ENCODE results near the gene NOTO.
A peak's percentile ranks its signal among the peaks of the same experiment; 100 is the strongest.

The NOTO gene

DNA sequence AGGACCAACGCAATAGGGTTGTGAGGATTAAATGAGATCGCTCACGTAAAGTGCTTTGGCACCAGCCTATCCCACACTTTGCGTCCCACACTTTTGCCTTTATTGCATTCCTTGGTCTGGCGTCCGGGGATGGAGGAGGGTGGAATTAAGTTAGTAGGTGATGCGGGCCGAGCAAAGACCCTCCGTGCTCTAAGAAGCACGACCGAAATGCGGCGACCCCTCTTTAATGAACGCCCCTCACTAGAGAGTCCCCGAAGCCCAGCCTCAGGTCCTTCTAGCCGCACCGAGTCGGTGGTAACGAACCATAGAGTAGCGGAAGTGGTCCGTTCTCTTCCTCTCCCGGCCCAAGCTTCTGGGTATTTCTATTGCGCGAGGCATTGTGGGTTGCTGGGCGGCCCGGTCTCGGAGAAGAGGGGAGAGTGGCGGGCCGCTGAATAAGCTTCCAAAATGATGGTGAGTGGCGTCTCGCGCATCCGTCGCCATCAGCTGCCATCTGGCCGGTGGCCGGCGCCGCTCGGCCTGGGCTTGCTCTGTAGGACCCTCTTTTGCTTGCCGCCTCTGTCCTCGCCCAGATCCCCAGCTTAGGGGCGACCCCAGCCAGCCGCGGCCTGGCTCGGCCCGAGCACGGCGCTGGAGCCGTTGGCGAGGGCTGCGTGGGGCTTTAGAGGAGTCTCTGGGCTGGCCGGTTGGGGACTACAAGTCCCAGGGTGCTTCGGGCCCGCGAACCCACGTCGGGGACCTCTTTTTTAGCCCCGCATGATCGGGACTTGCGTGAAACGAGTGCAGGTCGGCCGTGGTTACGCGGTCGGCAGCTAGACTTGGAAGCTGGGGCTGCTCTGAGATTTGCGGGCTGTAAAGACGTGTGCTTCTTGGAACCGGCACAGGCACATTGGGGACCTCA, 31.8 kb downstream of the NOTO start, which contains the start of gene CCT7:
CCT7 (plus strand) TSS at position 377 of the 901 bp plus-strand sequence; CDS start at position 448, 71 bp downstream.
- peak; percentile 70 for DNase-seq (ENCODE audit: low read depth)

DNA sequence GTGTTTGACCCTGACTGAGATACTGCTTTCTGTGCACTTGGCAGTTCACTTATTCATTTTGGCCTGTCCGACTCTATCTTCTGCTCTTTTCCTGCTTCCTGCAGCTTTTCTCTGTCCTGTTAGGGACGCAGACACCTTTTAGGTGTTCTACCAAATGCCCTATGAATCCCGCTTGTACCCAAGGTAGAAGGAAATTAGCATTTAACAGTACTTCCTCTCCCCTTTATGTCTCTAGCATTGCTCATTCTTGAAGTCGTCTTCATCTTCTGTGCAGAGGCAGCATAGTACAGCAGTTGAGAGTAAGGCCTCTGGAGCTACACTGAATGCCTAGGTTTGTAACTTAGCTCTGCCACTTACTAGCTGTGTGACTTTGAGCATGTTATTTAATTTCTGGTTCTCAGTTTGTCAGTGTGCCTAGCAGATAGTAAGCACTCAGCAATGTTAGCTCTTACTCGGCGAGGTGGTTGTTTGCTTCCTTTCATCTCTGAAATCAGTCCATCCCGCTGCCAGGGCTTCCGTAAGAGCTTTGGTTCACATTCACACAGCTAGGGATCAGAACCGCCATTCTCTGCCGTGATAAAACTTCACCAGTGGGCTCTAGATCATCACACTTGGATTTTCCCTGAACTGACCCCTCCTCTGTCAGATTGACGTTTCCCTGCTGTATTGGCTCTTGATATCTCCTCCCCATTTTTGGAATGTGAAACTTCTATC, 33.1 kb downstream of the NOTO start:
- no peak for DNase-seq (ENCODE audit: low read depth)

DNA sequence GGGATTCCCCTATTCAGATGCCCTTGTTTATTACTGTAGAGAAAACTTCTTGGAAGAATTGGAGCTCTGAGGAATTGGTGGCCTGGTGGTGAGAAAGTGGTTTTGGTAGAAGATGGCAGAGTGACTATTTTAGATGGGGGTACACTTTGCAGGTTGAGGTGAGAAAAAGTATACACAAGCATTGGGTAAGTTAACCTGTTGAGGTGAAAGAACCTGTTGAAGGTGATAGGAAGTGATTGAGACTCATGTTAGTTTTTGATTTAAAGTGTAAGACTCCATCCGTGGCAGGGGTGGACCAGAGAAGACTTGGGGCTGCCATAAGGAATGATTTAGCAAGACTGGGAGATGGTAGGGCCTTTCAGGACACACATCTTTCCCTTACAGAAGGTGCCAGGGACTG, 34.8 kb downstream of the NOTO start:
- no peak for DNase-seq (ENCODE audit: low read depth)

DNA sequence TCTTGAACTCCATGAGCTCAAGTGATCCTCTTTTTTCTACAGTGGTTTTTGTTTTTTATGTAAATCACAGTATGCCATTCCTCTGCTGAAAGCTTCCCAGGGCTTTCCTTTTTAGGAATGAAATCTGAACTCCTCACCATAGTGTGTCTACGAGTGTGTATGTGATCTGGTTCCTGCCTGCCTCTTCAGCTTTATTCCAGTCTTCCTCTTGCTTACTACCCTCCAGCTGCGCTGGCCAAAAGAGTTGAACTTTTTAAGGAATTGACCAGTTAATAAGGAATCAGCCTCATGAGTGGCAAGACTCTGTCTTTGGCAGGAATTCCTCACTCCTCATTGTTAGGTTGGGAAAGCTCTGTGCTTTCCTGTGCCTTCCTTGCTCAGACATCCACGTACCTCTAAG, 35.8 kb downstream of the NOTO start:
- DNase-seq (ENCODE audit: low read depth): no peak

DNA sequence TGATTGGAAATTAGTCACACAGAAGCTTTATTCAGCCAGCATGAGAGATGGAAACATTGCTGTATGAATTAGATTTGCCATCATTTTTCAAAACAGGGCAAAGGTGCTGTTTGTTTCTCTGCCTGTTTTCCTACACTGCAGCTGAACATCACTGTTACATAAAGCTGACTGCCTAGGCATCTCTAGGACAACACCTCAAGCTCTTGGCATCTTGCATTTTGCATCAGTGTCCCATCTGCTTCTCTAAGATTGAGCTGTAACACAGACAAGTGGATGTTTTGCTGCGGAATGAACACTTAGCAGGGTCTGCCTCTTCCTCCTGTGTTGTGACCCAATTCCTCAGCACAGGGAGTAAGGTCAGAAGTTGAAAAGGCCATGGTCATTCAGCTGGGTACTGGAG, 36.6 kb downstream of the NOTO start:
- DNase-seq (ENCODE audit: low read depth): no peak

DNA sequence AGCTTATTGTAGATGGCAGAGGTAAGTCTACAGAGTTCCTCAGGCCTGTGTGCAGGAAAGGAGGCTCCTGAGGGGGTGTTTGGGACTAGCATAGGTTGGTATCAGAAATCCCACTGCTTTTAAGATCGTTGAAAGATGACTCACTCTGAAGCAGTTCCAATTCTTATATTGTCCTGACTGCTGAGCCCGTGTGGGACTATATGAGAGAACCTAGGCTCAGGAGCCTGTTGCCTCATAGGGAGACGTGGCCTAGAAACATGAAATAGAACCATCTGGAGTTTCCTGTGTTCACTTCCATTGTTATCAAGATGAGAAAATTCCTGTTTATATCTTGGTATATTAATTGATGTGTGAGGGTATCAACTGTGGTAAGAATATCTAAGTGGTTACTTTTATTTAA, 37.4 kb downstream of the NOTO start:
- DNase-seq (ENCODE audit: low read depth): no peak

DNA sequence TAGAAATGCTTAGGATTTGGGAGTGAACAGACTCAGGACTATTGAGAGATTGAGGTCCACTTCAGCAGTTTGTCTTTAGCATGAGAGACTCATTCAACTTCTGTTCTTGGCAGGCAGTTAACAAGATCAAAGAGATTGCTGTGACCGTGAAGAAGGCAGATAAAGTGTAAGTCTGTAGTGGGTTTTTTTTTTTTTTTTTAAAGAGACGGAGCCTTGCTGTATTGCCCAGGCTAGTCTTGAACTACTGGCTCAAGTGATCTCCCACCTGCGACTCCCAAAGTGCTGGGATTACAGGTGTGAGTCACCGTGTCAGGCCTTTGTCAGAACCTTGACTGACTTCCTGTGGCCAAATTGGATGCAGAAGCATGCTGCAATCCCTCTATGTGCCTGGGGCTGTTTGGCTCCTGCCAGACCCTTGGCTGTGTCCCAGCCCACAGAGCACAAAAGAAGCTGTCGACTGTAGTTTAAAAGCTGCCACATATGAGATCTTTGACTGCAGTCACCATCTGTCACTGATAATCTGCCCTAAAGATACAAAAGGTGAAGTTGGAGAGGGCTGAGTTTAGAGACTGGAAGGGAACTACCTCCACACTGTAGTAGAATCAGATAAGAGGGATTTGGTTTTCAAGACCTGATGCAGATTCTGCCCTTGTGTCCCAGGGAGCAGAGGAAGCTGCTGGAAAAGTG, 41.7 kb downstream of the NOTO start:
- DNase-seq (ENCODE audit: low read depth): no peak

DNA sequence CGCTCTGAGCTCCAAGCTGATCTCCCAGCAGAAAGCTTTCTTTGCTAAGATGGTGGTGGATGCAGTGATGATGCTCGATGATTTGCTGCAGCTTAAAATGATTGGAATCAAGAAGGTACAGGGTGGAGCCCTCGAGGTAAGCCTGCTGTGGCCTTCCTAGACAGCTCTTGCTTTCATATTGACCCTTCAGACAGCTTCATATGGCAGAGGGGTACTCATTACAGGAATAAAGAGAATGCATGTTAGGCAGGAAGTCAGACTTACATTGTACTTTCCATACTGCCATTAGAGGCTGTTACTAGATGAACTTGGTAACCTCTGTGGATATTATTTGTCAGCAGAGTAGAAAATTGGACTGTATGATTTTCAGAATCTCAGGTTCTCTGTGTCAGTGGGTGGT, 42.2 kb downstream of the NOTO start:
- no peak for DNase-seq (ENCODE audit: low read depth)

DNA sequence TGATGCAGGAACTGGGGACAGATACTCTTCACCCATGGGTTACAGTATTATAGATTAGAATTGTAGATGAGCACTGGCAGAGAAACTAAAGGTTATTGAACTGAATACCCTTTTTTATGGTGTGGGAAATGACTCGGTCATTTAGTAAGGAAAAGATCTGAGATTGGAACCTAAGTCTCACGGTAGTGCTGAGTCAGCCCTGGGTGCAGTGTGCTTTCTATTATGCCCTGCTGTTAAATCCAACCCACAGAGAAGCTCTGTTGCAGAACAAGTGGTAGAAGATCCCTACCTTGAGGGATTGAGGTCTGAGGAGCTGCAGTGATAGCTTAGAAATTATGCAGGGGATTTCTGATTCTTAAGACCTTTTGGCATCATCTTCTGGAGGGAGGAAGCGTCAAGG, 44.5 kb downstream of the NOTO start:
- DNase-seq (ENCODE audit: low read depth): no peak

DNA sequence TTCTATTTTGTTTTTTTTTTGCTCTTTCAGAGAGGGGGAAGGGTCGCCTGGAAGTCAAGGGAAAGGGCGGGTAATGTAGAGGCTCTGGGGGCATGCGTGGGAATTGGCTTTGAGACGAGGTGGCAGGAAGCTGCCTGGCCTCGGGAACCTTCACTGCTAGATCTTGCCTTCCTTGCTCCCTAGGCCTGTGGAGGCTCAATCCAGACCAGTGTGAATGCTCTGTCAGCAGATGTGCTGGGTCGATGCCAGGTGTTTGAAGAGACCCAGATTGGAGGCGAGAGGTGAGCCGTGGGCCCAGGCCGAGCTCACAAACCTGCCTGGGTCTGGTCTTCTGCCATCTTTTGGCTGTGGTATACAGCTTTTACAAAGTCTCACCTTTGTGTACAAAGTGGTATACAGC, 47.3 kb downstream of the NOTO start:
- DNase-seq (ENCODE audit: low read depth): no peak

DNA sequence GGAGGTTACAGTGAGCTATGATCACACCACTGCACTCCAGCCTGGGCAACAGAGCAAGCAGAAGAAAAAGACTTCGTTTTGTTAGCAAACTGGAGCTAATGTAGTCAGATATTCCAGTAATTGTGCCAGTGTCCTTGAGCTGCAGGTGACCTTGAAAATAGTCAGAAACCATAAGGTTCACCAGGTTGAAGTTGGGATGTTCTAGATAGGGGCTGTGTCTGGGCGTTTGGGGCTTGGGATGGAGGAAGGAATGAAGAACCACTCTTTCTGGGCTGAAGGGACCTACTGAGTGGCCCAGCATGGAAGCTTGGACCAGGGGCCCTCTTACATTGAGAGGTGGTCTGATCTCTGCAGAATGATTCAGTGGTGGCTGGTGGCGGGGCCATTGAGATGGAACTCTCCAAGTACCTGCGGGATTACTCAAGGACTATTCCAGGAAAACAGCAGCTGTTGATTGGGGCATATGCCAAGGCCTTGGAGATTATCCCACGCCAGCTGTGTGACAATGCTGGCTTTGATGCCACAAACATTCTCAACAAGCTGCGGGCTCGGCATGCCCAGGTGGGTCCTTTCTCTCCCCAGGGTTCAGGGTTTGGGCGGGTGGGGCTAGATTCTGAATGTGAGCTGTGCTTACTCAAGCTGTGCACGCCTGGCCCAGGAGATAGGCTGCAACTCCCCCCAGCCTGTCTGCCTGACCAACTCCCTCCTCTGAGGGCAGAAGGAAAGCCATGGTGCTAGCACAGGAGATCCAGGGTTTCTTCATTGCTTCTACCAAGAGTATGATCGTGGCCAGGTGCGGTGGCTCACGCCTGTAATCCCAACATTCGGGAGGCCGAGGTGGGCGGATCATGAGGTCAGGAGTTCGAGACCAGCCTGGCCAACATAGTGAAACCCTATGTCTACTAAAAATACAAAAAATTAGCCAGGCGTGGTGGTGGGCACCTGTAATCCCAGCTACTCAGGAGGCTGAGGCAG, 48.8 kb downstream of the NOTO start:
- no peak for DNase-seq (ENCODE audit: low read depth)

DNA sequence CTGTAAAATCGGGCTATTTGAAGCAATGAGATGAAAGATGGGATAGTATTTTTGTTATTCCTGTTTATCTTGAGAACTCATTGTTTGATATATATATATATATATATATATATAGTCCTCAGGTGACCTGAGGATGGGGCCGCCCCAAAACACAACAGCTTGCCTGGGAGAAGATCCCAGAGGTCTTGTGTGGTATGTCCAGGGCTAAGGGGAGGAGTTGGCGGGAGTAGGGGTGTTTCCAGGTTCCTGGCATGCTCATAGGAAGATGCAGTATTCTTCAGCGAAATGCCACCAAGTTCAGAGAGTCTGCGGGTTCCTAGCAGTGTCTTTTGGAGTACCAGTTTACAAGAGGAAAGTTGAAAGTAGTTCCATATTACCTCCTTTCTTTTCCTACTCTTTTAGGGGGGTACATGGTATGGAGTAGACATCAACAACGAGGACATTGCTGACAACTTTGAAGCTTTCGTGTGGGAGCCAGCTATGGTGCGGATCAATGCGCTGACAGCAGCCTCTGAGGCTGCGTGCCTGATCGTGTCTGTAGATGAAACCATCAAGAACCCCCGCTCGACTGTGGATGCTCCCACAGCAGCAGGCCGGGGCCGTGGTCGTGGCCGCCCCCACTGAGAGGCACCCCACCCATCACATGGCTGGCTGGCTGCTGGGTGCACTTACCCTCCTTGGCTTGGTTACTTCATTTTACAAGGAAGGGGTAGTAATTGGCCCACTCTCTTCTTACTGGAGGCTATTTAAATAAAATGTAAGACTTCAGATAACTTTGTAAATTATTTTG, 50.1 kb downstream of the NOTO start:
- no peak for DNase-seq (ENCODE audit: low read depth)

DNA sequence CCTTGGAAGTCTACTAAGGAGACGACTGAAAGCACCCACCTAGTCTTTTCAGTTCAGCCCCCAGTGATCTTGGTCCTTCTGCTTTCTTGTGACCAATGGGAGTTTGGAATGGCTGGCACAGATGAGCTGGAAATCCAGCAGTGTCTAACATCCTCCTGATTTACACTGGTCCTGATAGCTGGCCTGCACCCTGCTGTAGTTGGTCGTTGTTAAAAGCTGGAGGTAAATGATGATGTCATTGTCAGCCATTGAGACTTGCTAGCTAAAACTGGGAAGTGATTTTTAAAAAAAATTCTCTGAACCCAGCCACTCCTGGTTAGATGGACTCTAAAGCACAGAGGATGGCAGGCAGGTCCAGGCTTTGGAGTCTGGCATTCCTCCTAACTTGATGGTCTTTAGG, 51.0 kb downstream of the NOTO start:
- DNase-seq (ENCODE audit: low read depth): no peak

DNA sequence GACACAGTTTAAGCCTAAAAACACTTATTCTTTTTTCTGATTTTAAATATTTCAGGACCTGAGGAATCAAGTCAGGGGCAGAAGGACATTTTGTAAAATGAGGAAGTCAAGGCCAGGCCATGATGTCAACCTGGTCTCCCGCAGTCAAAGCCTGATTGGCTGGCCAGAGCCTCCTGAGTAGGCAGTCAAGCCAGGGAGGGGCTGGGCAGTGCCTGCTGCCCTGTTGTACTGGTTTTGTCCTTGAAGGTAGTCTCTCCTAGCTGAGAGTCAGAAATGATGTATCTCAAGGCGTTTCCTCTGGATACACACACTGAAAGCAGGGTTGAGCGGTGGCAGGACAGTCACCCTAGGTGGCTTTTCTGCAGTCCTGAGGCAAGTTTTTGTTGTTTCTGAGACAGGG, 51.5 kb downstream of the NOTO start:
- no peak for DNase-seq (ENCODE audit: low read depth)

DNA sequence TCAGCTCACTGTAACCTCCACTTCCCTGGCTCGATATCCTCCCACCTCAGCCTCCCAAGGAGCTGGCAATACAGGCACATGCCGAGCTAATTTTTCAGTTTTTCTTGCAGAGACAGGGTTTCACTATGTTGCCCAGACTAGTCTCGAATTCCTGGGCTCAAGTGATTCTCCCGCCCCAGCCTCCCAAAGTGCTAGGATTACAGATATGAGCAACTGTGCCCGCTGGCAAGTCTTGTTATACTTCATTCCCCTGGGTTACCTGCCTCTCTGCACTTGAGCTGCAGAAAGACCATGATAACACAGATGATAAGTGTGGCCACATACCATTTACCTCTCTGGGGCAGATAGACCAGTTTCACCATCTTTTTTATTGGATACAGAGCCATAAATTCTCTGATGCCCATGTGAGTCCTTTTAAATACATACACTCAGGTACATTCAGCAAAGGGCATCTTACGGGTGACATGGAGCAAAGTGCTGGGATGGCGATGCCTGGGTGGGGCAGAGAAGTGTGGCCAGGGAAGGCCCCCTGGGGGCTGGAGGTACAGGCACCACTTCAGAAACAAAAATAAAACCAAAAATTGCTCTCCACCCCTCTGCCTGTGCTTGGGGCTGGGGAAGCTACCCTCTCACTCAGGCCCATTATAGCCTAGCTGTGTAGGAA, 52.1 kb downstream of the NOTO start:
- no peak for DNase-seq (ENCODE audit: low read depth)

DNA sequence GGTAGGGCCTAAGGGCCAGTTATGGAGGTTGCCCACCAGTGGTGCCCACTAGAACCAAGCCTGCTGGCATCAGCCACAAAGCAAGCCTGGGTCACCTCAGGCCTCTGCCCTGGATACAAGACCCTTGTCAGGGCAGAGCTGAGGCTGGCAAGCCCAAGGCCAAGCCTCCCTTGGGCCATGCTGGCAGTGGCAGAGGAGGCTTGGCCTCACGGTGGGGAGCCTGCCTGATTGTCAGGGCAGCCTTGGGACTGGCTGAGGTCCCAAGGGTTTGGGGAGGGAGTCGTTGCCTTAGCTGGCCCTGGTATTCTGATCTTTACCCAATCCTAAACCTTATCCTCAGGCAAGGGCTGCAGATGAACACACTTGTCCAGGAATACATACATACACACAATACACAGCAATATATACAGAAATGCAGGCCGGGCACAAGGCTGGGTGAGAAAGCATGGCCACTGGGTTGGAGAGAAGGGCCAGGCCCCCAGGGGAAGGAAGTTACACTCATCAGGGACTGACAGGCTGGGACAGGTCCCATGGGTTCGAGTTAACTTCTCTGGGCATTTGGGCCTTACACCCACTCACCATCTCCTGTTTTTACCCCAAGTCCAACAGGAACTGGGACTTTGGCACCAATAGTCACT, 52.8 kb downstream of the NOTO start:
- DNase-seq (ENCODE audit: low read depth): no peak

DNA sequence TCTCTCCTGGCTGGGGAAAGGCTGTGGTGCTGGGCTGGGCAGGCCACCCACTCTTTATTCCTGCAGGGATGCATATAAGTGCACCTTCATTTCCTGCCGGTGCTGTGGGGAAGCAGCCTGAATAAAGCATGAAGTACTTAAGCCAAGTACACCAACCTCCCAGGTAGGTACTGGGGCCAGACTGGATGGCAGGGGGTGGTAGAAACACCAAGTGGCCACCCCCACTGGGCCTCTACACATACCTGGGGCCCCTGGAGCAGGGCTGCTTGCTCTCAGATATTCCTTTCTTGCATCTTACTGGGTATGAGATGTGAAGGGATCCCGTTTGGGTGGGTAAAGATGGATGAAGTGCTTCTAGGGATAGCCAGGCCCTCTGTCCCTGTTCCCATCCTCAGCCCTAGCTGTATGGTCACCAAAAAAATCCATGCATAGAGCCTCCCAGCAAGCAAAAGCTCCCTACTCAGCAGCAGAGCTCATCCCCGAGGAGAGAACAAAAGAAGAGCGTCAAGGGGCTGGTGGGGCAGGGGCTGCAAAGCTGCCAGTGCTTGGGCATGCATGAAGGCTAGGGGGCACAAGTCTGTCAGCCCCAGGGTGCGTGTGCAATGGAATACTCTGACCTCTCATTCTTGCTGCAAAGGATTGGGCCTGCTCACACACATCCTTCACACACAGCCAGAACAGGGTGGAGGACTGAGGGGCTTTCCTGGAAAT, 53.7 kb downstream of the NOTO start:
- no peak for DNase-seq (ENCODE audit: low read depth)

DNA sequence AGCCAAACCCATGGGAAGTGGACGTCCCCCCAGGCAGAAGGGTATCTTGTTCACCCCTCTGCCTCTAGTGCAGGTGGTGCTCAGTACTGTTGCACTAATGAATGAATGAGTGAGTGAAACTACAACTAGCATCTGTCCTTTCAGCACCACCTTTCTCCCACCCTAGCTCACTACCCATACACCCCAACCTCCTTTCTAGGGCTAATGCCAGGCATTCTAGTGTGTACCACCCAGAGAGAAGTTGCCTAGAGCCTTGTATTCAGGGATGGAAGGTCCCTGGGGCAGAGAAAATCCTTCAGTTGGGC, 54.2 kb downstream of the NOTO start:
- no peak for DNase-seq (ENCODE audit: low read depth)

DNA sequence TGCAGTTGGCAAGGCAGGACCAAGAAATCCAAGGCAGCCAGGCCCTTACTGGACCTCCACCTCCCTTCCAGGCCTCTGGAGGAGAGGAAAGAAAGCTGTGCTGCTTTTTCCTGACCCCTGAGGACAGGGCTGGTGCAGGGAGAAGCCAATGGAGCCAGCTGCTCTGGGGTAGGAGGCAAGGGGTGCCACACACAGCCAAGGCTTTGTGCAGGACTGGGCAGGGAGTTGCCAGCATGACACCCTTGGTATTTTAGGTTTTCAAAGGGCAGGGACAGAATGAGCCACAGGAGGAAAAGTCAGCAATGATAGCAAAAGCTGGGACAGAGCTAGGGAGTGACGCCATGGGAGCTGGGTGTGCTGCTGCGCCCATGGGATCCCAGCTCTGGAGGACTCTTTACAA, 54.6 kb downstream of the NOTO start:
- DNase-seq (ENCODE audit: low read depth): no peak
